ENCODE results near the gene HPCA. TPM values are rescaled to one million over a fixed set of nuclear protein-coding genes. Genes with fewer than 3 reads are reported as not detected.

Gene HPCA
- total RNA-seq, 2 experiments from 2014 or later: 0.29 TPM; not detected in 1

- POLR2A ChIA-PET: no interaction called here
- intact Hi-C loops (cut with micrococcal nuclease): no loop called here
Observed at GRCh38 chr1:32864375-32865019, 21.8 kb upstream of the HPCA start.

GRCh38 chr1:32865639-32866405 lies 20.5 kb upstream of the HPCA start:
- H3K27ac Mint-ChIP-seq: no peak overlapping the region
- POLR2A ChIA-PET: no interaction called here
- H3K4me3 Mint-ChIP-seq: no peak overlapping the region
- H3K9me3 Mint-ChIP-seq: no peaks in the 10 kb centered on the region
- no peak for DNase-seq
- intact Hi-C loops (cut with micrococcal nuclease): no loop called here
- peaks cover 5% of the 10 kb centered on the region for H3K4me1 Mint-ChIP-seq (ENCODE audit: low read depth)
- H3K36me3 Mint-ChIP-seq: peaks cover 10% of the 10 kb centered on the region
- peaks cover 12% of the 10 kb centered on the region for H3K27me3 Mint-ChIP-seq
- CTCF ChIA-PET: interaction anchor here (1.5 to 2.0 kb wide), 2 partner anchors 21 to 154 kb away, joined by 4 to 6 read pairs; no protein-coding TSS in a partner anchor

More at GRCh38 chr1:32864375-32865019, 21.8 kb upstream of the HPCA start:
- H3K27ac Mint-ChIP-seq: no peak overlapping the region
- no peaks in the 10 kb centered on the region for H3K9me3 Mint-ChIP-seq
- no peak overlapping the region for H3K4me3 Mint-ChIP-seq
- peaks cover 5% of the 10 kb centered on the region for H3K27me3 Mint-ChIP-seq
- CTCF ChIA-PET: interaction anchor here (1.9 kb wide), 1 partner anchor 152 kb away, joined by 4 read pairs; no protein-coding TSS in a partner anchor
- no peaks in the 10 kb centered on the region for H3K4me1 Mint-ChIP-seq (ENCODE audit: low read depth)
- H3K36me3 Mint-ChIP-seq: peaks cover 10% of the 10 kb centered on the region
- DNase-seq: peak; percentile 4

GRCh38 chr1:32867151-32867550 lies 19.1 kb upstream of the HPCA start:
- DNase-seq: peak; percentile 0
- intact Hi-C loops (cut with micrococcal nuclease): no loop called here
- H3K4me1 Mint-ChIP-seq (ENCODE audit: low read depth): peaks cover 9% of the 10 kb centered on the region
- CTCF ChIA-PET: interaction anchor here (1.5 to 2.0 kb wide), 3 partner anchors 9 to 155 kb away, joined by 4 to 6 read pairs (median 6); no protein-coding TSS in a partner anchor
- H3K27me3 Mint-ChIP-seq: peaks cover 24% of the 10 kb centered on the region
- no peak overlapping the region for H3K4me3 Mint-ChIP-seq
- H3K36me3 Mint-ChIP-seq: peaks cover 5% of the 10 kb centered on the region
- H3K27ac Mint-ChIP-seq: no peak overlapping the region
- H3K9me3 Mint-ChIP-seq: no peaks in the 10 kb centered on the region
- POLR2A ChIA-PET: no interaction called here

GRCh38 chr1:32867671-32868070 lies 18.6 kb upstream of the HPCA start:
- peaks cover 5% of the 10 kb centered on the region for H3K36me3 Mint-ChIP-seq
- CTCF ChIA-PET: interaction anchor here (1.6 kb wide), 1 partner anchor 8 kb away, joined by 6 read pairs; no protein-coding TSS in a partner anchor
- intact Hi-C loops (cut with micrococcal nuclease): no loop called here

GRCh38 chr1:32868085-32868484 lies 18.2 kb upstream of the HPCA start:
- Mint-ChIP-seq H3K36me3 (peaks cover 5% of the 10 kb centered on the region), H3K4me1 (ENCODE audit: low read depth) (peaks cover 9% of the 10 kb centered on the region)
- POLR2A ChIA-PET: no interaction called here

More at GRCh38 chr1:32867671-32868070, 18.6 kb upstream of the HPCA start:
- no peak for DNase-seq
- POLR2A ChIA-PET: no interaction called here
- Mint-ChIP-seq H3K27ac (no peak overlapping the region), H3K9me3 (no peaks in the 10 kb centered on the region), H3K27me3 (peaks cover 25% of the 10 kb centered on the region), H3K4me1 (ENCODE audit: low read depth) (peaks cover 9% of the 10 kb centered on the region), H3K4me3 (no peak overlapping the region)

DNA sequence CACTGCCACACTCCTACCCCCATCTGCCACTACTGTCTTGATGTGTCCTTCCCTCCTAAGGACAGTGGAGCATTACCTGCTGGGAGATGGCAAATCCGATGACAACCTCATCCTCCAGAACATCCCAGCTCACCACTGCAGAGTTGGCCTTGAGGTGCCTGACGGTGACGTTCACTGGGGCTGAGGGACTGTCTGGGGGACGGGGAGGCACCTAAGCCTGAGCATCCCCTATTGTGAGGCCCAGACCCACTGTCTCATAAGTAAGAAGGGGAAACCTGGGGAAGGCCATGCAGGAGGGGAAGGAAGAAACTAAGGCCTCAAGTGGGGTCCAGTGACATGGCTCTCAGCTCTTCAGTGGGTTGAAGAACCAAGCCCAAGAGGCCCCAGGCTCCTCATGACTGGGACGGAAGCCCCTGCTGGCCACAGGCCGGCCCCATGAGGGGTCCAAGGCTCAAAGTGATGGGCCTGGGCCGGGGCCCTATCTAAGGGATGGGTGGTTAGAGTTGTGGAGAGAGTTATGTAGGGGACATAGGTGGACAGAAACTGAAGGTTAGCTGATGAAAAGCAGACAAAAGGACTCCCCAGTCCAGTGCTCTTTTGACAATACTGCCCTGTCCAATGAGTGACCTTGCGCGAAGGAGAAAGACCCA lies 17.4 kb upstream of the HPCA start:
- ChIA-PET CTCF (interaction anchor here (0.8 kb wide), 1 partner anchor 157 kb away, joined by 3 read pairs; no protein-coding TSS in a partner anchor), POLR2A (no interaction called here)
- peaks cover 9% of the 10 kb centered on the region for H3K4me1 Mint-ChIP-seq (ENCODE audit: low read depth)
- DNase-seq: no peak
- no peak overlapping the region for H3K4me3 Mint-ChIP-seq
- H3K27me3 Mint-ChIP-seq: peaks cover 27% of the 10 kb centered on the region
- H3K9me3 Mint-ChIP-seq: no peaks in the 10 kb centered on the region
- intact Hi-C loops (cut with micrococcal nuclease): no loop called here
- no peak overlapping the region for H3K27ac Mint-ChIP-seq
- peaks cover 5% of the 10 kb centered on the region for H3K36me3 Mint-ChIP-seq

More at GRCh38 chr1:32868085-32868484, 18.2 kb upstream of the HPCA start:
- Mint-ChIP-seq H3K27ac (no peak overlapping the region), H3K9me3 (no peaks in the 10 kb centered on the region), H3K27me3 (peaks cover 27% of the 10 kb centered on the region), H3K4me3 (no peak overlapping the region)
- intact Hi-C loops (cut with micrococcal nuclease): no loop called here
- DNase-seq: peak; percentile 2
- CTCF ChIA-PET: interaction anchor here (1.6 kb wide), 1 partner anchor 8 kb away, joined by 6 read pairs; no protein-coding TSS in a partner anchor

- Mint-ChIP-seq H3K4me1 (ENCODE audit: low read depth) (peaks cover 9% of the 10 kb centered on the region), H3K4me3 (no peak overlapping the region), H3K36me3 (peaks cover 3% of the 10 kb centered on the region), H3K27ac (no peak overlapping the region), H3K27me3 (peaks cover 33% of the 10 kb centered on the region), H3K9me3 (no peaks in the 10 kb centered on the region)
- peak; percentile 7 for DNase-seq
- CTCF ChIA-PET: interaction anchor here (7.2 kb wide), 1 partner anchor 158 kb away, joined by 80 read pairs; no protein-coding TSS in a partner anchor
- POLR2A ChIA-PET: no interaction called here
- intact Hi-C loops (cut with micrococcal nuclease): loop anchor here (10.0 kb wide), 1 partner anchor 345 kb away; no protein-coding TSS in a partner anchor
Observed at GRCh38 chr1:32869923-32870614, 16.2 kb upstream of the HPCA start.

DNA sequence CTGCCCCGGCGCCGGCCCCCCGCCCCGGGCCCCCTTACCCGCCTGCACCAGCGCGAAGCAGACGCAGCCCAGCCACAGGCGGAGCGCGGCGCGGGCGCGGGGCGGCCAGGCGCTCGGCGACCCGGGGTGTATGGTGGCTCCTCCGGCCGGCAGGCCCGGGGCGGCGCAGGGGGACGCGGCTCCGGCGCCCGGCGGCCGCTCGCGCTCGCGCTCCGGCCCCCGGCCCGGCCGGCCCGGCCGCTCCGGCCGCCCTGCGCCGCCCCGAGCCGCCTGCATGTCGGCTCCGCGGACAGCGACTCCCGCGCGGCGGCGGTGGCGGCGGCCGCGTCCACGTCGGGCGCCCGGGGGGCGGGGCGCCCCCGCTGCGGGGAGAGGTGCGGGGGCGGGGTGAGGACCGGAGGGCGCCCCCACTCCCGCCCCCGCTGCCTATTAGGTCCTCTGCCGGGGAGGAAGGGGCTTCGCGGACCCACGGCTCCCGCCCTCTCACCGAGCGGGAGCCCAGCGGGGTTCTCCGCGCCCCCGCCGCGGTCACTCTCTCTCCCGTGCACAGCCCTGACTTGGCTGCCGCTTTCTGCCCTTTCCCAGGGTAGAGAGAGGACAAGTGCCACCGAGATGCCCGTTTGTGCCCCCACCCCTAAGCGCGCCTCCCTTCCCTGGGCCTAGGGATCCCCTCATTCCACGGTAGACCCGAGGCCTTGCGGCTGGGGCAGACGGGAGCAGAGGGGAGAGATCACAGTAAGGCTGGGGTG lies 15.5 kb upstream of the HPCA start, which contains the start of gene FNDC5:
Gene FNDC5 (minus strand): TSS at position 298 of the 749 bp plus-strand sequence.
- ChIA-PET POLR2A (no interaction called here), CTCF (interaction anchor here (1.1 to 7.2 kb wide), 9 partner anchors 10 to 216 kb away, joined by 3 to 80 read pairs (median 4); no protein-coding TSS in a partner anchor)
- peak; percentile 10 for DNase-seq
- no peak within 1 kb of the TSS for H3K4me3 Mint-ChIP-seq
- peaks cover 9% of the 10 kb centered on the region for H3K4me1 Mint-ChIP-seq (ENCODE audit: low read depth)
- peaks cover 3% of the 10 kb centered on the region for H3K36me3 Mint-ChIP-seq
- H3K27me3 Mint-ChIP-seq: peaks cover 40% of the 10 kb centered on the region
- H3K9me3 Mint-ChIP-seq: no peaks in the 10 kb centered on the region
- intact Hi-C loops (cut with micrococcal nuclease): loop anchor here (10.0 kb wide), 1 partner anchor 346 kb away; no protein-coding TSS in a partner anchor
- H3K27ac Mint-ChIP-seq: no peak within 1 kb of the TSS

DNA sequence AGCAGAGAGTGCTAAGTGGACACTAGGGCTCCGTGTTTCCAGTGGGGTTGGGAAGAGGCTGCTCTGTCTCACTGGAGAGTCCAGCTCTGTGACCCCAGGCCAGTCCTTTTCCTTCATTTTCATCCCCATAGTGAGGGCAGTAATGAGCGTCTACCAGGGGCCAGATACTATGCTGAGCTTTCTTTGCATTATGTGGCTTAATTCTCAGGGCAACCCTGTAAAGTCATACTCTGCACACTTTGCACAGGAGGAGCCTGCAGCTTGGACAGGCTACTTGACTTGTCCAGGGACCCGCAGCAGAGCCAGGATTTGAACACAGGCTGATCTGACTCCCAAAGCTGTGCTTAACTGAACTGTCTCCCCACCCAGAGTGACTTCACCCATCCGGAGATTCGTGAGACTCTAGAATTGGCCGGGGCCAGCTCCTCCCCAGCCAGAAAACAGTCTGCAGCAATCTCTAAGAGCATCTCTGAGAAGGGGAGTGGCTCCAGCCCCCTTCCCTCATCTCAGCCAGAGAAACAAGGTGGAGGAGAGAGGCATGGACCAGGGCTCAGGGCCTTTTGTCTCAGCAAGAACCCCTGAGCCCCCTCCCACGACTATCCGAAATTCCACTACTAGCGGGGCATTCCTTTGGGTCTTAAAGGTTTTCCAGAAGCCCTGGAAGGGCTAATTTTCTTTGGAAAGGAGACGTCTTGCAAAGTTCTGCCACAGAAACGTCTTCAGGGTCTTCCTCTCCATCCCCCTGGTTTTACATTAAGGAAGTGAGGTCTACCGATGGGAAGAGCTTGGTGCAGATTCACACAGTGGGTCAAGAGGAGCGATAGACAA lies 14.7 kb upstream of the HPCA start:
- no peak overlapping the region for H3K4me3 Mint-ChIP-seq
- H3K27me3 Mint-ChIP-seq: peaks cover 42% of the 10 kb centered on the region
- intact Hi-C loops (cut with micrococcal nuclease): loop anchor here (1.0 to 10.0 kb wide), 2 partner anchors 159 to 347 kb away; no protein-coding TSS in a partner anchor
- CTCF ChIA-PET: interaction anchor here (0.6 to 7.2 kb wide), 21 partner anchors 11 to 351 kb away, joined by 3 to 80 read pairs (median 3); no protein-coding TSS in a partner anchor
- H3K4me1 Mint-ChIP-seq (ENCODE audit: low read depth): peaks cover 12% of the 10 kb centered on the region
- H3K27ac Mint-ChIP-seq: no peak overlapping the region
- H3K9me3 Mint-ChIP-seq: no peaks in the 10 kb centered on the region
- peak; percentile 9 for DNase-seq
- POLR2A ChIA-PET: interaction anchor here (0.9 kb wide), 1 partner anchor 92 kb away, joined by 3 read pairs; no protein-coding TSS in a partner anchor
- H3K36me3 Mint-ChIP-seq: peaks cover 3% of the 10 kb centered on the region

GRCh38 chr1:32872192-32872460 lies 14.2 kb upstream of the HPCA start:
- intact Hi-C loops (cut with micrococcal nuclease): loop anchor here (1.0 to 10.0 kb wide), 2 partner anchors 160 to 347 kb away; no protein-coding TSS in a partner anchor
- peaks cover 45% of the 10 kb centered on the region for H3K27me3 Mint-ChIP-seq
- H3K4me3 Mint-ChIP-seq: no peak overlapping the region
- no peak overlapping the region for H3K27ac Mint-ChIP-seq
- DNase-seq: peak; percentile 8
- POLR2A ChIA-PET: interaction anchor here (0.9 kb wide), 1 partner anchor 92 kb away, joined by 3 read pairs; no protein-coding TSS in a partner anchor
- H3K4me1 Mint-ChIP-seq (ENCODE audit: low read depth): peaks cover 12% of the 10 kb centered on the region
- H3K9me3 Mint-ChIP-seq: no peaks in the 10 kb centered on the region
- CTCF ChIA-PET: interaction anchor here (0.6 to 7.2 kb wide), 21 partner anchors 10 to 352 kb away, joined by 3 to 80 read pairs (median 3); no protein-coding TSS in a partner anchor
- peaks cover 2% of the 10 kb centered on the region for H3K36me3 Mint-ChIP-seq
